Measurements from ENCODE around the gene SPCS1. TPM values are rescaled to one million over a fixed set of nuclear protein-coding genes. Genes with fewer than 3 reads are reported as not detected.
A peak's percentile ranks its signal among the peaks of the same experiment; 100 is the strongest.

The SPCS1 gene
- total RNA-seq, 1 experiment from 2014 or later = 214 TPM

DNA sequence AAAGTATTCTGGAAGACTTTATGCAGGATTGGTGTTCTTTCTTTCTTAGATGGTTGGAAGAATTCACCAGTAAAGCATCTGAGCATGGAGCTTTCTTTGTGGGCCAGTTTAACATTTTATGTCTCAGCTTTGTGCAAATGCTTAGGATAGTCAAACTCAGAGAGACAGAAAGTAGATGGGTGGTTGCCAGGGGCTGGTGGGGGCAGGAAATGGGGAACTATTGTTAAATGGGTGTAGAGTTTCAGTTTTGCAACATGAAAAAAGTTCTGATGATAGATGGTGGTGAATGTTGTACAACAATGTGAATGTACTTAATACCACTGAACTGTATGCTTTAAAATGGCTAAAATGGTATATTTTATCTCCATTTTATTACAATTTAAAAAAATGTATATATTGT is 24.8 kb downstream of the SPCS1 start:
- DNase-seq (ENCODE audit: low read depth) = no peak

DNA sequence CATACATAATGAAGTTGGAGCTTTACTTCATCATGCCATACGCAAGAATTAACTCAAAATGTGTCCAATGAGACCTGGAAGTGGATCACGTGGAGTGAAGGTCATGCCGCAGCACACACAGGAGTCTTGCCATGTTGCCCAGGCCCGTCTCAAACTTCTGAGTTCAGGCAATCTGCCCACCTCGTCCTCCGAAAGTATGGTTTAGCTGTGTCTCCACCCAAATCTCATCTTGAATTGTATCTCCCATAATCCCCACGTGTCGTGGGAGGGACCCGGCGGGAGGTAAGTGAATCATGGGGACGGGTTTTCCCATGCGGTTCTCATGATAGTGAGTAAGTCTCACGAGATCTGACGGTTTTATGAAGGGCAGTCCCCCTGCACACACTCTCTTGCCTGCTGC is 25.7 kb downstream of the SPCS1 start:
- no peak for DNase-seq (ENCODE audit: low read depth)

DNA sequence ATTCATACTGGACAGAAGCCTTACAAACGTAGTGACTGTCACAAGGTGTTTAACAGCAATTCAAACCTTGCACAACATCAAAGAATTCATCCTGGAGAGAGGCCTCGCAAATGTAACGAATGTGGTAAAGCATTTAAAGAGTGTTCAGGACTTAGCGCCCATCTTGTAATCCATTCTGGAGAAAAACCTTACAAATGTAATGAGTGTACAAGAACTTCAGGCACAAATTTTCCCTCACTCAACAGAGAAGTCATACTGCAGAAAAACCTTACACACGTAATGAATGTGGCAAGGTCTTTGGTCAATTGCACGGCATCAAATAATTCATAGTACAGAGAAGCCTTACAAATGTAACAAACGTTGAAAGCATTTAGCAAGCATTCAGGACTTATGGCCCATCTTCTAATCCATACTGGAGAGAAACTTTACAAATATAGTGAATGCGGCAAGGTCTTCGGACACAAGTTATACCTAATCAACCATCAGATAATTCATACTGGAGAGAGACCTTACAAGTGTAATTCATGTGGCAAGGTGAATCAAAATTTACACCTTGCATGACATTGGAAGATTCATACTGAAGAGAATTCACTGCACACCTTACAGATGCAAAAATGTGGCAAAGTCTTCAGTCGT is 27.5 kb downstream of the SPCS1 start:
- no peak for DNase-seq (ENCODE audit: low read depth)

DNA sequence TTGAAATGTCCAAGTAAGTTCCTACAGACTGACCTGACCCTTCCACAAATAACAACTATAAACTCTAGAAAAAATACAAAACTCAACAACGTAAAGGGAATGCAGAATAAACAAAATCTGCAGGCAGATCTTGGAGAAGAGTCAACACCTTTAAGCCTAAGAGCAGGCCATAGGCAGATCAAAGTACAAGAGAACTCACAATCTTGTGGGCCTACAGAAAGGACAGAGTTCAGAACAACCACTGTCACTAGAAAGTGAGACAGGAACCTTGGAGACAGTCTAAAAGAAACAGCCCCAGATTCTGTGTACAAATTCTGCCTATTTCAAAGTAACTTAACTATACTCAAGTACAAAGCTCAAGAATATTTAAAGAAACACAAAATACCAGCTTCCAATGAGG is 33.8 kb downstream of the SPCS1 start:
- no peak for DNase-seq (ENCODE audit: low read depth)

DNA sequence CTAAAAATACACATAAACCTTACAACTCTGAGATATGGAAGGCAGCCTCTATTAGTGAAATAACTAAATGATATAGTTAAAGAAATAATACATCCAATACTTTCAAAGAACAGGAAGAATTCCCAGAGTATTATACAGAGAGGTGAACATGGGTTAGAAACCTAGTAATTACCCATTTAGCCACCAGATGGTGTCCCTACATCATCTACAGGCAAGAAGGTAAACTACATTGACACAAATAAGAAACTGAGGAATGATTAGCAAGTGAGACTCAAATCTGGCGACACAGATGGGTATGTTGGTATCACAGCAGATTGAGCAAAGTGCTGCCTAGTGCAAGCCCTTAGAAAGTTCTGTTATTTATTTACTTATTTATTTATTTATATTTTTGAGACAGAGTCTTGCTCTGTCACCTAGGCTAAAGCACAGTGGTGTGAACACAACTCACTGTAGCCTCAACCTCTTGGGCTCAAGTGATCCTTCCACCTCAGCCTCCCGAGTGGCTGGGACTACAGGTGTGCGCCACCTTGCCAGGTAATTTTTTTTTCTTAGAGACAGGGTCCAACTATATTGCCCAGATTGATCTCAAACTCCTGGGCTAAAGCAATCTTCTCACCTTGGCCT is 36.6 kb downstream of the SPCS1 start:
- DNase-seq (ENCODE audit: low read depth) = peak; percentile 34

DNA sequence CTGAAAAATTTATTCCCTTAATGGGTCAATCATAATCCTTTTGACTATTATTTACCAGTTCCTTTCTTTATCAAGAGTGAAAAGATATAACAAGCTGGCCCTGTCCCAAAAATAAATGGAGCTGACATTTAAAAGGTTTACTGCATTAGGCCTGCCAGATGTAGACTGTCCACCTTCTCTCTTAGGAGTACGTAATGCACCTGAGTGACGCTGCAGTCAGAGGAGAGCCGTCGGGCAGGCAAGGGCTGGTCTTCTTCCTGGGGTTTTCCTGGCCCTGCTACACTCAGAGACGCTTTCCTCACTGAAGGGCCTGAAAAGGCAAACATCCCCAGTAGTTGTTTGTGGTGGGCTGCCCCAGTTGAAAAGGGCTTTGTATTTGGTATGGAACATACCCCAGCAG is 37.2 kb downstream of the SPCS1 start:
- no peak for DNase-seq (ENCODE audit: low read depth)

DNA sequence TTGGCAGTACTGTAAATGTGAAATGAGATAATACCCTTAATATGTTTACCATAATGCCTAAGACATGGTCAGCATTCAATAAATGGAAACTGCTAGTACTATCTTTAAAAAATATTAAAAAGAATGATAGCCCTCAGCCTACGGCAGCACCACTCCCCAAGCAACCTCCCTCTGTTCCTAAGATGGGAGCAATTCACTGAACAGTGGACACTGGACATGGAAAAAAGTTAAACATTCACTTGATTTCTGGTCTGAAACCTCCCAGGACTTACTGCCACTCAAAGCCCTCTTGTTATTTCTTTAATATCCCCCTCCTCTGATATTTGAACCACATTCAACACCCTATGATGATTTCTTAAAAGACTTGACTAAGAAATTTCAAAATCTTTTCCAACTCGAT is 37.8 kb downstream of the SPCS1 start:
- DNase-seq (ENCODE audit: low read depth) = no peak

DNA sequence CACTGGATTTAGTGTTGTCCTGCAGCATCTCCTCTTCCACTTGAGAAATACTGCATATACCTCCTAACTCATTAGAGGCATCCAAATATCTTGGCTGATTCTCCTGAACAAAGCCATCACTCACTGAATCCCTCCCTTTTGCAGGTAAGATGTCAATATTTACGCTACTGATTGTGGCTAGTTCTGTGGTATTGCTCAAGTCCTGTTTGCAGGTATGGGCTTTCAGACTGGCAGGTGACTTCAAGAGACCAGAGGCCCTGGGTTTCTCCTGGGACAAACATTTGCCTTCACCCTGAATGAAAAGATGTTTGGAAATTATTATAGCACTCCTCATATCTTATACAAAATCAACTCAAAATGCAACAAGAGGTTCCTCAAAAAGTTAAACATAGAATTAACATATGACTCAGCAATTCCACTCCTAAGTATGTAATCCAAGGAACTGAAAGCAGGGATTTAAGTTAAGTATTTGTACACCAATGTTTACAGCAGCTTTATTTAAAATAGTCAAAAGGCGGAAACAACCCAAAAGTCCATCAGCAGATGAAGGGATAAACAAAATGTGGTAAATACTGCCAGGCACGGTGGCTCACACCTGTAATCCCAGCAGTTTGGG is 46.2 kb downstream of the SPCS1 start:
- DNase-seq (ENCODE audit: low read depth) = no peak

DNA sequence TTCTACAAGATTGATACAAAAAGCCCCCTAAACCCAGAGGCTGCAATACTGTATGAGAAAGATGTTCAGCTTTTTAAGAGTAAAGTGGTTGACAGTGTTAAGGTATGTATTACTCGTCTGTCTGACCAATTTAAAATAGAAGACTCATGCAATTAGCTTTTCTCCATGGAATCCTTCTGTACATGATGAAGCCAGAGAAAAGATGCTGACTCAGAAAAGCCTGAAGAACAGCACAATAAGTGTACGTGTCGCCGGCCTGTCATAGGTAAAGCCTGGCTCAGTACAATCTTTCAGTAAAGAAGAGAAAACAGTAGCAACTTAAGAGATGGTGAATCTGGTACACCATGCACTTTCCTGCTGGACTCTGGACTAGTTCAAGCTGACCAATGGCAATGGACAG is 48.5 kb downstream of the SPCS1 start:
- no peak for DNase-seq (ENCODE audit: low read depth)

DNA sequence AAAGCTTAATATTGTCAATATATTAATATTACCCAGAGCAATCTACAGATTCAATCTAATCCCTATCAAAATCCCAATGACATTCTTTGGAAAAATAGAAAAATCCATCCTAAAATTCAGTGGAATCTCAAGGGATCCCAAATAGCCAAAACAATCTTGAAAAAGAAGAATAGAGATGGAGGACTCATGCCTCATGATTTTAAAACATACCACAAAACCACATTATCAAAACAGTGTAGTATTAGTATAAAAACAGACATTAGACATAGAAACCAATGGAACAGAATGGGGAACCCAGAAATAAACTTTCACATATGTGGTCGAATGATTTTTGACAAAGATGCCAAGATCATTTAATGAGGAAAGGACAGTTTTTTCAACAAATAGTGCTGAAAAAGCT is 50.2 kb downstream of the SPCS1 start:
- DNase-seq (ENCODE audit: low read depth) = no peak

Other genes with a start within 250 kb of the SPCS1 start
- under 0.01 TPM in 2 replicates for gene STAB1, start 210.8 kb upstream of the SPCS1 start, total RNA-seq (2014; rRNA removed; shearing (Covaris generic))
- gene NT5DC2, start 172.2 kb upstream of the SPCS1 start, total RNA-seq (2014; rRNA removed; shearing (Covaris generic)) = 130 and 180 TPM in 2 replicates
- 13.0 and 14.0 TPM in 2 replicates for gene UQCC5, start 169.5 kb upstream of the SPCS1 start, total RNA-seq (2014; rRNA removed; shearing (Covaris generic))
- gene PBRM1, start 20.2 kb upstream of the SPCS1 start, total RNA-seq (2014; rRNA removed; shearing (Covaris generic)) = 38.9 and 51.4 TPM in 2 replicates
- 129 and 147 TPM in 2 replicates for gene GNL3, start 20.1 kb upstream of the SPCS1 start, total RNA-seq (2014; rRNA removed; shearing (Covaris generic))
- gene GLT8D1, start 315 bp upstream of the SPCS1 start, total RNA-seq (2014; rRNA removed; shearing (Covaris generic)) = 107 and 130 TPM in 2 replicates
- 17.7 and 21.3 TPM in 2 replicates for gene NEK4, start 64.8 kb downstream of the SPCS1 start, total RNA-seq (2014; rRNA removed; shearing (Covaris generic))
- not detected in 2 replicates for gene ITIH1, start 71.5 kb downstream of the SPCS1 start, total RNA-seq (2014; rRNA removed; shearing (Covaris generic))
- gene ITIH3, start 88.7 kb downstream of the SPCS1 start, total RNA-seq (2014; rRNA removed; shearing (Covaris generic)) = not detected in 2 replicates
- 0.48 and 0.68 TPM in 2 replicates for gene ITIH4, start 124.6 kb downstream of the SPCS1 start, total RNA-seq (2014; rRNA removed; shearing (Covaris generic))
- gene MUSTN1, start 128.9 kb downstream of the SPCS1 start, total RNA-seq (2014; rRNA removed; shearing (Covaris generic)) = 1.1 and 1.3 TPM in 2 replicates
- gene STIMATE, start 191.4 kb downstream of the SPCS1 start, total RNA-seq (2014; rRNA removed; shearing (Covaris generic)) = 10.5 and 12.1 TPM in 2 replicates

All from RPMI7951 (cell line).